ENCODE measurements around the gene LSAMP. TPM values are rescaled to one million over a fixed set of nuclear protein-coding genes. Genes with fewer than 3 reads are reported as not detected.

LSAMP gene
- total and polyA plus RNA-seq, 7 donors: 0.23 to 47.1 (median 22.9) TPM

DNA sequence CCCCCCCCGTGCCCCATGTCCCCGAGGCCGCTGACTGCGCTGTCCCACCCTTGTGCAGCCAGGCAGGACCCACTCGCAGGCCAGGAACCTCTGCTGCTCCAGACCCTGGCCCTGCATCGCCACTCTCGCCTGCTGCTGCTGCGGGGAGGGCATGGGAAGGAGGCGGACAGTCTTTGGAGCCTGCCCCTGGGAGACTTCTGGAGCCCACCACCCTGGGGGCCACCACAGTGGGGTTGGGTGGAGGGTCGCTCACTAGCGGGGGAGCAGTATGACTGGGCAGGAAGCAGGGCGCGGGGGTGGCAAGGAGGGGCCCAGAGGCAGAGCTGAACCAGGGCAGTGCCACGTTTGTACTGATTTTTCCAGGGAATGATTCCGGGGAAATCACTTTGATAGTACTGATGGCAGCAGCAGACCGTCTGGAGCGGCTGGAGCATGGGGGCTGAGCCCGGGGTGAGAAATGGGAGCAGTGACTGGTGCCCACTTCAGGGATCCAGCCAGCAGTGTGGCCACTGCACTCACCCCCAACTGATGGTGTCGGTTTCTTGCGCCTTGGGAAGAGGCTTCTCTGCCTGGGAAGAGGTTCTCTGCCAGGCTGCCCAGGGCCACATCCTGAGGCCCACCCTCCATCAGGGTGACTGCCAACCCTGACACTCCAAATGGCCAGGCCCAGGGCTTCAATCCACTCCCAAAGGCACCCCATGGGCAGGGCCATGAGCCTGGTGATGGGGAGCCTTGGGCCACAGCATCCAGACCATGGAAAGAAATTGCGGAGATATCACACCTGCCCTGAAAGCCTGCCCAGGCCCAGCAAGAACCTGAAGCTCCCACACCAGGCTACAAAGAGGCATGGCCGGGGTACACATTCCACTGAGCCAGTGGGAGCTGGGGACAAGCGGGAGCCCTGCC is 53.7 kb downstream of the LSAMP start:
- H3K4me1 ChIP-seq: peaks cover 0 to 15% (median 10%) of the 10 kb centered on the region in 4 donors
- intact Hi-C loops (cut with DNase I): no loop called here
- no peak for DNase-seq

GRCh38 chr3:116390318-116390717 is 55.0 kb downstream of the LSAMP start:
- WGBS, 2 donors: 92 to 93% methylated on average over 1 of the region's 1 CpG
- Histone ChIP-seq H3K27me3 (no peaks in the 10 kb centered on the region), H3K27ac (no peak overlapping the region)

More for the DNA sequence above, 53.7 kb downstream of the LSAMP start:
- H3K4me3 ChIP-seq: no peak overlapping the region
- H3K9me3 ChIP-seq: peaks cover 0 to 2% (median 0%) of the 10 kb centered on the region in 4 donors
- 89 to 94% methylated on average over 23 of the region's 23 CpGs for WGBS, 2 donors
- no peak overlapping the region for H3K27ac ChIP-seq
- H3K36me3 ChIP-seq: no peaks in the 10 kb centered on the region
- TF ChIP-seq POLR2AphosphoS5 (IDR thresholded peaks at IDR 0.05) (no peak), EP300 (IDR thresholded peaks at IDR 0.05) (no peak), POLR2A (IDR thresholded peaks at IDR 0.05) (no peak)
- TF ChIP-seq, protein P1, sequence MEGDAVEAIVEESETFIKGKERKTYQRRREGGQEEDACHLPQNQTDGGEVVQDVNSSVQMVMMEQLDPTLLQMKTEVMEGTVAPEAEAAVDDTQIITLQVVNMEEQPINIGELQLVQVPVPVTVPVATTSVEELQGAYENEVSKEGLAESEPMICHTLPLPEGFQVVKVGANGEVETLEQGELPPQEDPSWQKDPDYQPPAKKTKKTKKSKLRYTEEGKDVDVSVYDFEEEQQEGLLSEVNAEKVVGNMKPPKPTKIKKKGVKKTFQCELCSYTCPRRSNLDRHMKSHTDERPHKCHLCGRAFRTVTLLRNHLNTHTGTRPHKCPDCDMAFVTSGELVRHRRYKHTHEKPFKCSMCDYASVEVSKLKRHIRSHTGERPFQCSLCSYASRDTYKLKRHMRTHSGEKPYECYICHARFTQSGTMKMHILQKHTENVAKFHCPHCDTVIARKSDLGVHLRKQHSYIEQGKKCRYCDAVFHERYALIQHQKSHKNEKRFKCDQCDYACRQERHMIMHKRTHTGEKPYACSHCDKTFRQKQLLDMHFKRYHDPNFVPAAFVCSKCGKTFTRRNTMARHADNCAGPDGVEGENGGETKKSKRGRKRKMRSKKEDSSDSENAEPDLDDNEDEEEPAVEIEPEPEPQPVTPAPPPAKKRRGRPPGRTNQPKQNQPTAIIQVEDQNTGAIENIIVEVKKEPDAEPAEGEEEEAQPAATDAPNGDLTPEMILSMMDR (IDR thresholded peaks at IDR 0.05): no peak
- H3K27me3 ChIP-seq: no peaks in the 10 kb centered on the region

GRCh38 chr3:116388867-116389385 is 56.4 kb downstream of the LSAMP start:
- H3K27ac ChIP-seq: peak overlapping the region in 3 of 4 donors; percentile 41 to 52 (median 49)
- H3K36me3 ChIP-seq: no peaks in the 10 kb centered on the region
- peaks cover 0 to 2% (median 0%) of the 10 kb centered on the region in 4 donors for H3K9me3 ChIP-seq
- WGBS, 2 donors: 30 to 42% methylated on average over 2 of the region's 2 CpGs
- intact Hi-C loops (cut with DNase I): no loop called here
- H3K4me3 ChIP-seq: no peak overlapping the region
- H3K27me3 ChIP-seq: no peaks in the 10 kb centered on the region
- no peak for DNase-seq
- H3K4me1 ChIP-seq: peaks cover 0 to 26% (median 14%) of the 10 kb centered on the region in 4 donors
- TF ChIP-seq POLR2AphosphoS5 (IDR thresholded peaks at IDR 0.05) (no peak), POLR2A (IDR thresholded peaks at IDR 0.05) (no peak), EP300 (IDR thresholded peaks at IDR 0.05) (no peak)
- TF ChIP-seq, protein P1 (IDR thresholded peaks at IDR 0.05): no peak

More at GRCh38 chr3:116390318-116390717, 55.0 kb downstream of the LSAMP start:
- intact Hi-C loops (cut with DNase I): no loop called here
- no peak for TF ChIP-seq POLR2AphosphoS5 (IDR thresholded peaks at IDR 0.05)
- TF ChIP-seq, protein P1 (IDR thresholded peaks at IDR 0.05): no peak
- TF ChIP-seq POLR2A (IDR thresholded peaks at IDR 0.05): no peak
- no peak for TF ChIP-seq EP300 (IDR thresholded peaks at IDR 0.05)
- Histone ChIP-seq H3K4me3 (no peak overlapping the region), H3K4me1 (peaks cover 0 to 15% (median 10%) of the 10 kb centered on the region in 4 donors), H3K9me3 (peaks cover 0 to 2% (median 0%) of the 10 kb centered on the region in 4 donors), H3K36me3 (no peaks in the 10 kb centered on the region)
- no peak for DNase-seq

- DNase-seq: no peak
- WGBS, 2 donors: 86 to 88% methylated on average over 2 of the region's 2 CpGs
- H3K9me3 ChIP-seq: no peaks in the 10 kb centered on the region
- peaks cover 0 to 26% (median 14%) of the 10 kb centered on the region in 4 donors for H3K4me1 ChIP-seq
- intact Hi-C loops (cut with DNase I): no loop called here
- H3K4me3 ChIP-seq: no peak overlapping the region
- no peak overlapping the region for H3K27ac ChIP-seq
- H3K36me3 ChIP-seq: no peaks in the 10 kb centered on the region
- no peaks in the 10 kb centered on the region for H3K27me3 ChIP-seq
- TF ChIP-seq, protein P1 (IDR thresholded peaks at IDR 0.05): no peak
These were observed 59.1 kb downstream of the LSAMP start for GRCh38 chr3:116386168-116386567.

All from sigmoid colon (tissue), 7 donors.